ENCODE measurements around the gene PLB1.
"Not testable (repeated sequence)": the region's sequence is repeated elsewhere in the genome, so short reads cannot be mapped to it uniquely, and the experiment has no call there.

The PLB1 gene

DNA sequence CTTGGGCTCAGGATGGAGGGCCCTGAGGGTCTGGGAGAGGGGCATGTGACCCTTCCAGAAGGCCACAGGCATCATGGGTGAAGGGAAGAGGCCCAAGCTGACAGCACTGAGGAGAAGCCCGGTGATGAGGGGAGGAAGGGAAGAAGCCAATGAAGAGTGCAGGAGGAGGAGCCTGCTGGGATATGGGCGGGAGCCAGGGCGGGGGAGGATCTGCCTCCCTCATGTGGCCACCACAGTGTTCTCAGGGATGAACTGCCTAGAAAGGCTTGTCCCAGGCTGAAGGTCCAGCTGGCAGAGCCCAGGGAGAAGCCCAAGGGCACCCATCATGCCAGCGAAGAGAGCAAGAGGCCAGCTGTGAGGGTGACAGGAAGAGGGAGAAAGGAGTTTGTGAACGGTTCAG, 24.6 kb upstream of the PLB1 start:
- no peak overlapping the region for H3K27ac ChIP-seq

DNA sequence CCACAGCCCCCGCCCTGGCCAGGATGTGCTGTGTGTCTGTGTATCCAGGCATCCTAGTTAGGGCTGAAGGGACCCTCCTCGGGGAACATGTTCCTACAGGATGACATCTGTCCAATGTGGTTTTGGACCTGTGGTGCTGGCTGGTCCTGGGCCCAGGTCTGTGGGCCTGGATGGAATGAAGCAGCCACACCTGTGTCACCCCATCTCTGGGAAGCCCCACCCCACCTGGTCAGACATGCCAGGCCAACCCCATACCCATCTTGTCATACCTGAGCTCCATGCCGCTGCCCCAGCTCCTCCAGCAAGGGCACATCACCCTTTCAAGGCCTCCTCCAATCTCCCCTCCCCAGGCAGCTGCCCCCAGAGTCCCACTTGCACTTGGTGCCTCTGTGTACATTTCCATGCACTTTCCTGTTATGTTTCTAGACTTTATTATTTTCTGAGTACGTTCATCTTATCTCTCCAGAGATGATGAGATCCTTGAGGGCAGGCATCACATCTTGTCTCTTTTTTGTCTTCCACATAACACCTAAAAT, 24.1 kb upstream of the PLB1 start:
- no peak overlapping the region for H3K27ac ChIP-seq
- no peak for DNase-seq (ENCODE audit: low read depth, low spot score)
- no peaks in the 10 kb centered on the region for H3K36me3 ChIP-seq (ENCODE audit: insufficient read depth, low read length)
- no peak overlapping the region for H3K9ac ChIP-seq (ENCODE audit: insufficient read length)
- H3K4me3 ChIP-seq, result no peak overlapping the region
- H3K9me3 ChIP-seq (ENCODE audit: low read depth, low read length), result no peaks in the 10 kb centered on the region
- no peak for TF ChIP-seq FOXP2 (optimal IDR thresholded peaks at IDR 0.05; ENCODE audit: control extremely low read depth, extremely low read length, insufficient read depth)
- TF ChIP-seq POLR2AphosphoS5 (IDR thresholded peaks at IDR 0.05; ENCODE audit: borderline replicate concordance, low read depth, low read length), result no peak
- TF ChIP-seq EZH2 (IDR thresholded peaks at IDR 0.05), result no peak

More for the DNA sequence above, 24.6 kb upstream of the PLB1 start:
- no peaks in the 10 kb centered on the region for H3K9me3 ChIP-seq (ENCODE audit: low read depth, low read length)
- H3K9ac ChIP-seq (ENCODE audit: insufficient read length), result no peak overlapping the region
- H3K4me3 ChIP-seq, result no peak overlapping the region
- no peak for TF ChIP-seq FOXP2 (optimal IDR thresholded peaks at IDR 0.05; ENCODE audit: control extremely low read depth, extremely low read length, insufficient read depth)
- TF ChIP-seq EZH2 (IDR thresholded peaks at IDR 0.05), result no peak
- TF ChIP-seq POLR2AphosphoS5 (IDR thresholded peaks at IDR 0.05; ENCODE audit: borderline replicate concordance, low read depth, low read length), result no peak
- DNase-seq (ENCODE audit: low read depth, low spot score), result no peak
- H3K36me3 ChIP-seq (ENCODE audit: insufficient read depth, low read length), result no peaks in the 10 kb centered on the region

DNA sequence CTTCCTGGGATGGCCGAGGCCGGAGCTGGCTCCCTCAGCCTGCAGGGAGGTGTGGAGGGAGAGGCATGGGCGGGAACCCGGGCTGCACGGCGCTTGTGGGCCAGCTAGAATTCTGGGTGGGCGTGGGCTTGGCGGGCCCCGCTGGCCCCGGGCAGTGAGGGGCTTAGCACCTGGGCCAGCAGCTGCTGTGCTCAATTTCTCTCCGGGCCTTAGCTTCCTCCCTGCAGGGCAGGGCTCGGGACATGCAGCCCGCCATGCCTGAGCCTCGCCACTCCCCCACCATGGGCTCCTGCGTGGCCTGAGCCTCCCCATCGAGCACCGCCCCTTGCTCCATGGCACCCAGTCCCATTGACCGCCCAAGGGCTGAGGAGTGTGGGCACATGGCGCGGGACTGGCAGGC, 23.2 kb upstream of the PLB1 start:
- not testable (repeated sequence) for DNase-seq (ENCODE audit: low read depth, low spot score); H3K36me3 ChIP-seq (ENCODE audit: insufficient read depth, low read length)

DNA sequence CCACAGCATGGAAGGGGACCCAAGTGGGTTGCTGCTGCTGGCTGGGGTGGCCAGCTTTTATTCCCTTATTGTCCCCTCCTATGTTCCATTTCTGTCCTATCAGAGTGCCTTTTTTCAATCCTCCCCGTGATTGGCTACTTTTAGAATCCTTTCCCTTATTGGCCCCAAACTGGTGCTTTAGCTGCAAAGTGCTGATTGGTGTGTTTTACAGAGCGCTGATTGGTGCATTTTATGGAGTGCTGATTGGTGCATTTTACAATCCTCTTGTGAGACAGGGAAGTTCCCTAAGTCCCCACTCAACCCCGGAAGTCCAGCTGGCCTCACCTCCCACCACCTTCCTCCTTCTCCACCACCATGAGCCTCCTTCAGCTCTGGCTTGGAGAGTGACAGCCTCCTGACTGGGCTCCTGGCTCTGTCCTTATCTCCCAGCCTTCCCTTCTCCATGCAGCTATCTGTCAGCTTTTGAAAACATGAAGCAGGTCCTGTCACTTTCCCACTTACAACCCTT, 20.7 kb upstream of the PLB1 start:
- DNase-seq (ENCODE audit: low read depth, low spot score), result no peak
- no peaks in the 10 kb centered on the region for H3K9me3 ChIP-seq (ENCODE audit: low read depth, low read length)
- no peak for TF ChIP-seq FOXP2 (optimal IDR thresholded peaks at IDR 0.05; ENCODE audit: control extremely low read depth, extremely low read length, insufficient read depth)
- no peak for TF ChIP-seq EZH2 (IDR thresholded peaks at IDR 0.05)
- no peak for TF ChIP-seq POLR2AphosphoS5 (IDR thresholded peaks at IDR 0.05; ENCODE audit: borderline replicate concordance, low read depth, low read length)
- no peak overlapping the region for H3K4me3 ChIP-seq
- H3K36me3 ChIP-seq (ENCODE audit: insufficient read depth, low read length), result no peaks in the 10 kb centered on the region
- no peak overlapping the region for H3K9ac ChIP-seq (ENCODE audit: insufficient read length)
- H3K27ac ChIP-seq, result no peak overlapping the region

More for the DNA sequence above, 23.2 kb upstream of the PLB1 start:
- H3K9ac ChIP-seq (ENCODE audit: insufficient read length); H3K4me3 ChIP-seq; H3K9me3 ChIP-seq (ENCODE audit: low read depth, low read length); H3K27ac ChIP-seq: not testable (repeated sequence)

DNA sequence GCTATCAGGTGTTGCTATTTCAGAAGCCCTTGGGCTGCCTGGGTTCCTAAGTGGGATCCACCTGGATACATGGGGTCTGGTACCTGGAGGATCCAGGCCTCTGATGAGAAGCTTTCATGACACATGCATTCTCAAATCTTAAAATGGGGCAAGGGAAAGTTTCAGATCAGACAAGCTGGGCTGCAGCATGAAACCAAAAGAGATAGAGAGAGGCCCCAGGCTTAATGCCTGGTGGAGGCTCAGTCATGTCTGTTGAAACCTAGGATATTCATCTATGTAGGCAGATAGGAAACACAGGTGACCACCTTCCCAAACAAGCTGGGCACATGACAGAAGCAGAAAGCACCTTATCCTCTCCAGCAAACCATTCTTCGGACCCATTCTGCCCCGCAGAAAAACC, 18.8 kb upstream of the PLB1 start:
- no peak overlapping the region for H3K9ac ChIP-seq (ENCODE audit: insufficient read length)
- H3K36me3 ChIP-seq (ENCODE audit: insufficient read depth, low read length), result no peaks in the 10 kb centered on the region
- H3K27ac ChIP-seq, result no peak overlapping the region
- H3K9me3 ChIP-seq (ENCODE audit: low read depth, low read length), result no peaks in the 10 kb centered on the region
- TF ChIP-seq EZH2 (IDR thresholded peaks at IDR 0.05), result no peak
- no peak for TF ChIP-seq FOXP2 (optimal IDR thresholded peaks at IDR 0.05; ENCODE audit: control extremely low read depth, extremely low read length, insufficient read depth)
- no peak for TF ChIP-seq POLR2AphosphoS5 (IDR thresholded peaks at IDR 0.05; ENCODE audit: borderline replicate concordance, low read depth, low read length)
- H3K4me3 ChIP-seq, result no peak overlapping the region
- DNase-seq (ENCODE audit: low read depth, low spot score), result no peak

DNA sequence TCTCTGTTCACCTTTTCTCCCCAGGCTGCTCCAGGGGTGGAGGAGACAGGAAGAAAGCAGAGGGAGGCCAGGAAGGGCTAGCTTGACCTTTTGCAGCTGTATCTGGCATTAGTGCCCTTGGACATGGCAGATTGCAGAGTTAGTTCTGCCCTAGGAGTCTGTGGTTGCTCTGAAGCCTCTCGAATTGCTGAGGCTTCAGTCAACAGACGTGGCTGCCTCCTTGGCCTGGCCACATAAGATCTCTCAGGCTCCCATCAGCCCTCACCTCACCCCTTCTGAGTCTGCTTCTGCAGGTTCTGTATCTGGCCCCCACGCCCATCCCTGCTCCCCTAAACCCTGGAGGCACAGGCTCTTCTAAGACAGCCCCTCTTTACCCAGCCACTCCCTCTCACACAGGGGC, 18.2 kb upstream of the PLB1 start:
- Histone ChIP-seq H3K36me3 (ENCODE audit: insufficient read depth, low read length) (no peaks in the 10 kb centered on the region), H3K4me3 (no peak overlapping the region), H3K9ac (ENCODE audit: insufficient read length) (no peak overlapping the region), H3K9me3 (ENCODE audit: low read depth, low read length) (no peaks in the 10 kb centered on the region), H3K27ac (no peak overlapping the region)
- TF ChIP-seq FOXP2 (optimal IDR thresholded peaks at IDR 0.05; ENCODE audit: control extremely low read depth, extremely low read length, insufficient read depth) (no peak), EZH2 (IDR thresholded peaks at IDR 0.05) (no peak), POLR2AphosphoS5 (IDR thresholded peaks at IDR 0.05; ENCODE audit: borderline replicate concordance, low read depth, low read length) (no peak)
- no peak for DNase-seq (ENCODE audit: low read depth, low spot score)

DNA sequence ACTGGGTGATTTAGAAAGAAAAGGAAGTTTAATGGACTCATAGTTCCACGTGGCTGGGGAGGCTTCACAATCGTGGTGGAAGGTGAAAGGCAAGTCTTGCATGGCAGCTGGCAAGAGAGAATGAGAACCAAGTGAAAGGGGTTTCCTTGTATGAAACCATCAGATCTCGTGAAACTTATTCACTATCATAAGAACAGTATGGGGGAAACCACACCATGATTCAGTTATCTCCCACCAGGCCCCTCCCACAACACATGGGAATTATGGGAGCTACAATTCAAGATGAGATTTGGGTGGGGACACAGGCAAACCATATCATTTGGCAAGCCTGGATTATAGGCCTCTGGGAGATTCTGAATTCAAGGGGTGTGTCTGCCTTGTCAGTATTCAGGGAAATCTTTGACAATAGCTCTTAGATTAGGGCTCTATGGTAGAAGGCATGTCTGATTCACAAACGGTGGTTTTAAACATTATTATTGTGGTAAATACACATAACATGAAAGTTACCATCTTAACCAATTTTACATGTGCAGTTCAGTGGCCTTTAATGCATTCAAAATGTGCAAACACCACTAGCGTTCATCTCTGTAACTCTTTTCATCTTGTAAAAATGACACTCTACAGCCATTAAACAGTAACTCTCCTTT, 15.3 kb upstream of the PLB1 start:
- H3K9me3 ChIP-seq (ENCODE audit: low read depth, low read length), result no peaks in the 10 kb centered on the region
- DNase-seq (ENCODE audit: low read depth, low spot score), result no peak
- H3K27ac ChIP-seq, result no peak overlapping the region
- no peak overlapping the region for H3K9ac ChIP-seq (ENCODE audit: insufficient read length)
- H3K36me3 ChIP-seq (ENCODE audit: insufficient read depth, low read length), result no peaks in the 10 kb centered on the region
- no peak overlapping the region for H3K4me3 ChIP-seq
- no peak for TF ChIP-seq FOXP2 (optimal IDR thresholded peaks at IDR 0.05; ENCODE audit: control extremely low read depth, extremely low read length, insufficient read depth)
- no peak for TF ChIP-seq POLR2AphosphoS5 (IDR thresholded peaks at IDR 0.05; ENCODE audit: borderline replicate concordance, low read depth, low read length)
- no peak for TF ChIP-seq EZH2 (IDR thresholded peaks at IDR 0.05)

DNA sequence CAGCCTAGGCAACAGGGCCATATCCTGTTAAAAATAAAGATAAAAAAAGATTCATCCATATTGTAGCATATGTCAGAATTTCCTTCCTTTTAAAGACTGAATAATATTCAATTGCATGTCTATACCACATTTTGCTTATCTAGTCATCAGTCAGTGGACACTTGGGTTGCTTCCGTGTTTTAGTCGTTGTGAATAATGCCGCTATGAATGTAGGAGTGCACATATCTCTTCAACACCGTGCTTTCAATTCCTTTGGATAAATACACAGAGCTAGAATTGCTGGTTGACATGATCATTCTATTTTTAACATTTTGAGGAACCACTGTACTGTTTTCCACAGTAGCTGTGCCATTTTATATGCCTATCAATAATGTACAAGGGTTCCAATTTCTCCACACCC, 14.0 kb upstream of the PLB1 start:
- Histone ChIP-seq H3K27ac (no peak overlapping the region), H3K4me3 (no peak overlapping the region), H3K36me3 (ENCODE audit: insufficient read depth, low read length) (no peaks in the 10 kb centered on the region), H3K9ac (ENCODE audit: insufficient read length) (no peak overlapping the region), H3K9me3 (ENCODE audit: low read depth, low read length) (no peaks in the 10 kb centered on the region)
- DNase-seq (ENCODE audit: low read depth, low spot score), result no peak
- TF ChIP-seq EZH2 (IDR thresholded peaks at IDR 0.05) (no peak), POLR2AphosphoS5 (IDR thresholded peaks at IDR 0.05; ENCODE audit: borderline replicate concordance, low read depth, low read length) (no peak), FOXP2 (optimal IDR thresholded peaks at IDR 0.05; ENCODE audit: control extremely low read depth, extremely low read length, insufficient read depth) (no peak)

DNA sequence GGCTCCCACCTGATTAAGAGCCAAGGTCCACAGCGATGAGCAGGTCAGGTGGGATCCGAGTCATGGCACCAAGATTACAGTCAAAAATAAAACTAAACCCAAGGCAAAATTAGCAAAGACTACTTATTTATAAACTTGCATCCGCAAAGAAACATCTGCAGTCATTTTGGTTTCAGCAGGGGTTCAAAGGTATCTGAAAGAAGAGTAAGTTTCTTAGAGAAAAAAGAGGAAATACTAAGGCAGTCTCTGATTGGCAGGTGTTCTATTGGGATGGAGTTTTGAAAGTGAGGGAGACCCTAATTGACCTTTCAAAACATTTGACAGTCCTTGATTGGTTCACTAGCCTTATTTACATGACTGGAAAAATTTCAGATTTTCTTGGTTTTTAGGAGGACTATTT, 11.0 kb upstream of the PLB1 start:
- Histone ChIP-seq H3K9me3 (ENCODE audit: low read depth, low read length) (no peaks in the 10 kb centered on the region), H3K4me3 (no peak overlapping the region), H3K27ac (no peak overlapping the region), H3K9ac (ENCODE audit: insufficient read length) (no peak overlapping the region), H3K36me3 (ENCODE audit: insufficient read depth, low read length) (no peaks in the 10 kb centered on the region)
- TF ChIP-seq EZH2 (IDR thresholded peaks at IDR 0.05) (no peak), POLR2AphosphoS5 (IDR thresholded peaks at IDR 0.05; ENCODE audit: borderline replicate concordance, low read depth, low read length) (no peak), FOXP2 (optimal IDR thresholded peaks at IDR 0.05; ENCODE audit: control extremely low read depth, extremely low read length, insufficient read depth) (no peak)
- no peak for DNase-seq (ENCODE audit: low read depth, low spot score)
